DND-41 (cell line): ENCODE data around the gene ST6GALNAC1.

ENCODE experiments used
- ATAC-seq: fragments of 200-7000 bp; cut with Tn5 transposase; 3 replicates; pipeline ENCODE4 v1.9.1; 2021; ENCODE audit warnings: low read depth; ENCODE audit not compliant: insufficient read depth
- DNase-seq: peaks from one replicate; pipeline ENCODE4 v3.0.0-alpha.2; 2020
- H2AFZ ChIP-seq: 2 replicates; pipeline ENCODE4 v1.6.0; 2012; ENCODE audit warnings: low read depth, low read length
- H3K27ac ChIP-seq: 2 replicates; pipeline ENCODE4 v1.5.1; 2012; ENCODE audit warnings: low read length, inconsistent platforms
- H3K27me3 ChIP-seq: fragments of 200-600 bp; sonication (generic); 2 replicates; pipeline ENCODE4 v1.6.0; 2012; ENCODE audit warnings: low read length, mild to moderate bottlenecking, inconsistent platforms; ENCODE audit not compliant: insufficient read depth, poor library complexity
- H3K36me3 ChIP-seq: 2 replicates; pipeline ENCODE4 v1.5.1; 2012; ENCODE audit warnings: low read length, inconsistent platforms; ENCODE audit not compliant: insufficient read depth
- H3K4me1 ChIP-seq: 2 replicates; pipeline ENCODE4 v1.5.1; 2012; ENCODE audit warnings: mild to moderate bottlenecking, low read length; ENCODE audit not compliant: insufficient read depth
- H3K4me2 ChIP-seq: 2 replicates; pipeline ENCODE4 v1.6.0; 2012; ENCODE audit warnings: mild to moderate bottlenecking, moderate library complexity, low read length, inconsistent platforms; ENCODE audit not compliant: insufficient read depth
- H3K4me3 ChIP-seq, 2 experiments: fragments of 200-600 bp in 1 of 2; shearing (Covaris generic) in 1 of 2; 2 replicates each; pipeline ENCODE4 v1.5.1; 2012 to 2016; ENCODE audit warnings: inconsistent platforms in 2 of 2, low read length in 2 of 2, mild to moderate bottlenecking in 2 of 2, low read depth in 1 of 2, moderate library complexity in 1 of 2
- H3K79me2 ChIP-seq: 2 replicates; pipeline ENCODE4 v1.6.0; 2012; ENCODE audit warnings: low read length, inconsistent platforms; ENCODE audit not compliant: insufficient read depth
- H3K9ac ChIP-seq: 2 replicates; pipeline ENCODE4 v1.6.0; 2012; ENCODE audit warnings: low read depth, mild to moderate bottlenecking, inconsistent platforms, low read length, moderate library complexity
- H3K9me3 ChIP-seq: 2 replicates; pipeline ENCODE4 v1.5.1; 2012; ENCODE audit warnings: low read length, moderate library complexity, mild to moderate bottlenecking, inconsistent platforms; ENCODE audit not compliant: insufficient read depth, severe bottlenecking
- H4K20me1 ChIP-seq: 2 replicates; pipeline ENCODE4 v1.6.0; 2012; ENCODE audit warnings: low read length; ENCODE audit not compliant: insufficient read depth
- CTCF ChIP-seq: IDR thresholded peaks from 2 replicates; pipeline ENCODE4 v1.5.1; 2012; ENCODE audit warnings: borderline replicate concordance, low read length, moderate library complexity, mild to moderate bottlenecking; ENCODE audit not compliant: poor library complexity, severe bottlenecking; ENCODE audit errors: extremely low read depth
- EZH2 ChIP-seq: IDR thresholded peaks from 3 replicates; pipeline ENCODE4 v1.6.1; 2012; ENCODE audit warnings: borderline replicate concordance, low read depth, mild to moderate bottlenecking, moderate library complexity, low read length, inconsistent platforms; ENCODE audit not compliant: severe bottlenecking

ST6GALNAC1 gene

GRCh38 chr17:76684756-76685155, 41.2 kb upstream of the ST6GALNAC1 start:
- Histone ChIP-seq H3K36me3 (no peaks in the 10 kb centered on the region), H3K9ac (no peak overlapping the region), H3K27me3 (no peaks in the 10 kb centered on the region), H3K27ac (no peak overlapping the region), H3K79me2 (no peaks in the 10 kb centered on the region), H2AFZ (no peak overlapping the region), H4K20me1 (no peaks in the 10 kb centered on the region), H3K4me2 (no peak overlapping the region), H3K4me1 (no peaks in the 10 kb centered on the region), H3K4me3 (no peak overlapping the region), H3K9me3 (no peaks in the 10 kb centered on the region)
- no peak for TF ChIP-seq CTCF
- no peak for TF ChIP-seq EZH2
- DNase-seq (no peak), ATAC-seq (no peak)

- Histone ChIP-seq H3K4me1 (peaks cover 4% of the 10 kb centered on the region), H3K36me3 (no peaks in the 10 kb centered on the region)
- no peak for ATAC-seq
Observed at GRCh38 chr17:76683921-76684745, 40.6 kb upstream of the ST6GALNAC1 start.

GRCh38 chr17:76683011-76683755, 39.6 kb upstream of the ST6GALNAC1 start:
- Histone ChIP-seq H3K27me3 (no peaks in the 10 kb centered on the region), H3K9ac (no peak overlapping the region), H3K79me2 (no peaks in the 10 kb centered on the region), H3K4me2 (no peak overlapping the region), H3K4me3 (no peak overlapping the region), H3K4me1 (peaks cover 13% of the 10 kb centered on the region), H3K36me3 (no peaks in the 10 kb centered on the region), H2AFZ (no peak overlapping the region), H3K27ac (no peak overlapping the region), H4K20me1 (no peaks in the 10 kb centered on the region), H3K9me3 (no peaks in the 10 kb centered on the region)
- no peak for ATAC-seq
- no peak for DNase-seq
- TF ChIP-seq EZH2 (no peak), CTCF (peak; percentile 21)

More at GRCh38 chr17:76683921-76684745, 40.6 kb upstream of the ST6GALNAC1 start:
- Histone ChIP-seq H3K4me2 (no peak overlapping the region), H4K20me1 (no peaks in the 10 kb centered on the region), H3K27me3 (no peaks in the 10 kb centered on the region), H3K27ac (no peak overlapping the region), H3K9me3 (no peaks in the 10 kb centered on the region), H2AFZ (no peak overlapping the region), H3K4me3 (no peak overlapping the region), H3K79me2 (no peaks in the 10 kb centered on the region), H3K9ac (no peak overlapping the region)
- TF ChIP-seq EZH2 = no peak
- no peak for TF ChIP-seq CTCF
- no peak for DNase-seq
